T-cell (primary cell): Measurements from ENCODE around the gene KSR1. TPM values are rescaled to one million over a fixed set of nuclear protein-coding genes. Genes with fewer than 3 reads are reported as not detected.

ENCODE experiments used
- ATAC-seq, 4 experiments: fragments of 200-7000 bp in 3 of 4; fragments of 150-1000 bp in 1 of 4; cut with Tn5 transposase; replicated peaks in 1 of 4; 1 replicate in 3 of 4; 2 replicates in 1 of 4; pipeline ENCODE4 v1.10.0; 2021; ENCODE audit warnings: moderate library complexity in 3 of 4, mild to moderate bottlenecking in 2 of 4, moderate number of reproducible peaks in 1 of 4
- CTCF ChIA-PET, 2 donors: fragments of 300-600 bp; sonication (Branson Sonifier 250); formaldehyde crosslinking; loops; one replicate each; lab custom pipeline; 2022; ENCODE audit warnings: antibody characterized with exemption in 2 of 2; lab: Charles Lee
- POLR2A ChIA-PET, 2 donors: fragments of 300-600 bp; sonication (Branson Sonifier 250); formaldehyde crosslinking; loops; one replicate each; lab custom pipeline; 2022; ENCODE audit warnings: antibody characterized with exemption in 2 of 2; lab: Charles Lee
- DNase-seq, 35 experiments: peaks; one replicate each; pipeline versions ENCODE4 v3.0.0 to v3.0.0-alpha.2; 2013 to 2023
- H3K27ac ChIP-seq: one replicate; pipeline ENCODE4 v1.5.1; 2013; ENCODE audit warnings: low read length
- H3K27me3 ChIP-seq, 2 experiments: replicated peaks in 1 of 2; 1 replicate in 1 of 2; 2 replicates in 1 of 2; pipeline versions ENCODE4 v1.6.1 to v1.7.0; 2013; ENCODE audit warnings: low read length in 1 of 2, mixed read lengths in 1 of 2; ENCODE audit not compliant: control insufficient read depth in 2 of 2, insufficient read depth in 2 of 2; ENCODE audit errors: extremely low read depth in 1 of 2
- H3K36me3 ChIP-seq, 2 donors: 1 replicate in 1 of 2; 2 replicates in 1 of 2; pipeline versions ENCODE4 v1.6.1 to v1.7.0; 2013; ENCODE audit warnings: low read length in 1 of 2; ENCODE audit not compliant: control insufficient read depth in 2 of 2, insufficient read depth in 1 of 2; ENCODE audit errors: extremely low read depth in 1 of 2
- H3K4me1 ChIP-seq, 2 experiments: 1 replicate in 1 of 2; 2 replicates in 1 of 2; pipeline versions ENCODE4 v1.6.1 to v1.7.0; 2013; ENCODE audit warnings: low read length in 2 of 2, mixed read lengths in 1 of 2; ENCODE audit not compliant: insufficient read depth in 2 of 2, control insufficient read depth in 1 of 2; ENCODE audit errors: extremely low read depth in 1 of 2
- H3K4me3 ChIP-seq, 2 donors: 1 replicate in 1 of 2; 2 replicates in 1 of 2; pipeline versions ENCODE4 v1.5.1 to v1.7.0; 2013; ENCODE audit warnings: mild to moderate bottlenecking in 2 of 2, low read length in 1 of 2, moderate library complexity in 1 of 2; ENCODE audit not compliant: control insufficient read depth in 1 of 2; ENCODE audit errors: extremely low read depth in 1 of 2
- H3K9me3 ChIP-seq: 2 replicates; pipeline ENCODE4 v1.7.0; 2013
- H3K27ac Mint-ChIP-seq, 2 donors: one replicate each; pipeline ENCODE4 v1.8.0; 2020 to 2021; ENCODE audit warnings: mild to moderate bottlenecking in 2 of 2, mixed read lengths in 2 of 2
- H3K27me3 Mint-ChIP-seq, 2 donors: one replicate each; pipeline ENCODE4 v1.8.0; 2021 to 2022; ENCODE audit warnings: mixed read lengths in 2 of 2
- H3K36me3 Mint-ChIP-seq: one replicate; pipeline ENCODE4 v1.8.0; 2021; ENCODE audit warnings: mixed read lengths
- H3K4me1 Mint-ChIP-seq, 3 donors: one replicate each; pipeline ENCODE4 v1.8.0; 2020 to 2022; ENCODE audit warnings: mixed read lengths in 3 of 3, mild to moderate bottlenecking in 1 of 3
- H3K4me3 Mint-ChIP-seq, 3 donors: one replicate each; pipeline ENCODE4 v1.8.0; 2020 to 2022; ENCODE audit warnings: mild to moderate bottlenecking in 3 of 3, mixed read lengths in 3 of 3, moderate library complexity in 3 of 3
- H3K9me3 Mint-ChIP-seq, 3 donors: one replicate each; pipeline ENCODE4 v1.8.0; 2020 to 2022; ENCODE audit warnings: mixed read lengths in 3 of 3
- WGBS: methylation state at CpG from one replicate; pipeline ENCODE4 v1.1.5; 2013; ENCODE audit warnings: missing lambda C conversion rate; ENCODE audit not compliant: insufficient coverage; 5-methylcytosine and 5-hydroxymethylcytosine counted together
- total RNA-seq, 35 experiments: library from RNA in 6 of 35; stranded (reverse) in 6 of 35; fragments of 120-200 nt in 1 of 35; gene quantifications; one replicate each; pipeline versions ENCODE4 v1.2.1 to v1.2.4 and lab custom pipeline; 2013 to 2026

KSR1 gene
- total RNA-seq, 5 donors from 2014 or later (not counting 1 experiment from before 2014, with no cell fraction given): 26.8 to 35.8 (median 27.6) TPM

GRCh38 chr17:27489045-27489715 is 32.9 kb downstream of the KSR1 start:
- H3K27ac Mint-ChIP-seq: no peak overlapping the region
- H3K4me1 ChIP-seq: no peaks in the 10 kb centered on the region
- no peak for DNase-seq
- H3K36me3 Mint-ChIP-seq: peaks cover 3% of the 10 kb centered on the region
- H3K27me3 Mint-ChIP-seq: no peaks in the 10 kb centered on the region
- WGBS: 67% methylated on average over 3 of the region's 7 CpGs
- peaks cover 0 to 3% of the 10 kb centered on the region in 2 donors for H3K36me3 ChIP-seq
- H3K4me3 ChIP-seq: no peak overlapping the region
- H3K9me3 Mint-ChIP-seq: no peaks in the 10 kb centered on the region
- no peak overlapping the region for H3K4me3 Mint-ChIP-seq
- no peak overlapping the region for H3K27ac ChIP-seq
- ChIA-PET POLR2A (no interaction called here), CTCF (no interaction called here)
- no peaks in the 10 kb centered on the region for H3K27me3 ChIP-seq
- ATAC-seq: no peak
- peaks cover 0 to 6% (median 4%) of the 10 kb centered on the region in 3 donors for H3K4me1 Mint-ChIP-seq
- no peaks in the 10 kb centered on the region for H3K9me3 ChIP-seq

GRCh38 chr17:27490391-27490790 is 34.1 kb downstream of the KSR1 start:
- peaks cover 0 to 6% (median 4%) of the 10 kb centered on the region in 3 donors for H3K4me1 Mint-ChIP-seq
- no peak for ATAC-seq
- no peak overlapping the region for H3K4me3 Mint-ChIP-seq
- peaks cover 0 to 3% of the 10 kb centered on the region in 2 donors for H3K36me3 ChIP-seq
- no CpG with 5 or more reads among the region's 4 CpGs for WGBS
- H3K4me1 ChIP-seq: no peaks in the 10 kb centered on the region
- no peak for DNase-seq
- no peaks in the 10 kb centered on the region for H3K9me3 Mint-ChIP-seq
- H3K36me3 Mint-ChIP-seq: peaks cover 3% of the 10 kb centered on the region
- ChIA-PET POLR2A (no interaction called here), CTCF (no interaction called here)
- H3K9me3 ChIP-seq: no peaks in the 10 kb centered on the region
- H3K4me3 ChIP-seq: no peak overlapping the region
- H3K27me3 ChIP-seq: no peaks in the 10 kb centered on the region
- H3K27ac ChIP-seq: no peak overlapping the region
- H3K27me3 Mint-ChIP-seq: no peaks in the 10 kb centered on the region
- no peak overlapping the region for H3K27ac Mint-ChIP-seq

- Histone ChIP-seq H3K36me3 (peaks cover 0 to 3% of the 10 kb centered on the region in 2 donors), H3K27me3 (no peaks in the 10 kb centered on the region), H3K9me3 (no peaks in the 10 kb centered on the region), H3K4me3 (no peak overlapping the region), H3K27ac (no peak overlapping the region), H3K4me1 (no peaks in the 10 kb centered on the region)
- WGBS: 63% methylated on average over 8 of the region's 12 CpGs
- ChIA-PET CTCF (no interaction called here), POLR2A (no interaction called here)
- peaks cover 0 to 6% (median 0%) of the 10 kb centered on the region in 3 donors for H3K4me1 Mint-ChIP-seq
- H3K9me3 Mint-ChIP-seq: no peaks in the 10 kb centered on the region
- H3K27ac Mint-ChIP-seq: no peak overlapping the region
- ATAC-seq (no peak), DNase-seq (no peak)
- peaks cover 3% of the 10 kb centered on the region for H3K36me3 Mint-ChIP-seq
- no peaks in the 10 kb centered on the region for H3K27me3 Mint-ChIP-seq
- no peak overlapping the region for H3K4me3 Mint-ChIP-seq
These were observed 35.5 kb downstream of the KSR1 start for GRCh38 chr17:27491713-27492190.

GRCh38 chr17:27492470-27492869 is 36.2 kb downstream of the KSR1 start:
- Mint-ChIP-seq H3K4me1 (peaks cover 0 to 6% (median 0%) of the 10 kb centered on the region in 3 donors), H3K36me3 (peaks cover 3% of the 10 kb centered on the region), H3K4me3 (no peak overlapping the region), H3K9me3 (no peaks in the 10 kb centered on the region), H3K27ac (no peak overlapping the region), H3K27me3 (no peaks in the 10 kb centered on the region)
- no peak overlapping the region for H3K4me3 ChIP-seq
- ChIA-PET POLR2A (no interaction called here), CTCF (no interaction called here)
- H3K27ac ChIP-seq: no peak overlapping the region
- ATAC-seq (no peak), DNase-seq (no peak)
- H3K9me3 ChIP-seq: no peaks in the 10 kb centered on the region
- H3K27me3 ChIP-seq: no peaks in the 10 kb centered on the region
- H3K36me3 ChIP-seq: peaks cover 0 to 3% of the 10 kb centered on the region in 2 donors
- H3K4me1 ChIP-seq: no peaks in the 10 kb centered on the region
- WGBS: 83% methylated on average over 3 of the region's 3 CpGs

GRCh38 chr17:27493088-27493487 is 36.8 kb downstream of the KSR1 start:
- no peaks in the 10 kb centered on the region for H3K4me1 ChIP-seq
- H3K36me3 Mint-ChIP-seq: peaks cover 5% of the 10 kb centered on the region
- H3K4me3 Mint-ChIP-seq: no peak overlapping the region
- POLR2A ChIA-PET: no interaction called here
- DNase-seq (no peak), ATAC-seq (no peak)
- 91% methylated on average over 3 of the region's 4 CpGs for WGBS
- no peaks in the 10 kb centered on the region for H3K9me3 ChIP-seq
- no peaks in the 10 kb centered on the region for H3K27me3 ChIP-seq
- H3K27me3 Mint-ChIP-seq: no peaks in the 10 kb centered on the region
- H3K27ac Mint-ChIP-seq: no peak overlapping the region
- peaks cover 0 to 4% (median 0%) of the 10 kb centered on the region in 3 donors for H3K4me1 Mint-ChIP-seq
- no peak overlapping the region for H3K27ac ChIP-seq
- peaks cover 0 to 3% of the 10 kb centered on the region in 2 donors for H3K36me3 ChIP-seq
- CTCF ChIA-PET: no interaction called here
- H3K9me3 Mint-ChIP-seq: no peaks in the 10 kb centered on the region
- H3K4me3 ChIP-seq: no peak overlapping the region

GRCh38 chr17:27494192-27495091 is 38.2 kb downstream of the KSR1 start:
- no peaks in the 10 kb centered on the region for H3K4me1 Mint-ChIP-seq
- ATAC-seq (no peak), DNase-seq (no peak)
- Histone ChIP-seq H3K9me3 (no peaks in the 10 kb centered on the region), H3K27ac (no peak overlapping the region), H3K27me3 (no peaks in the 10 kb centered on the region), H3K4me1 (no peaks in the 10 kb centered on the region), H3K36me3 (peaks cover 0 to 3% of the 10 kb centered on the region in 2 donors), H3K4me3 (no peak overlapping the region)
- 97% methylated on average over 17 of the region's 19 CpGs for WGBS
- CTCF ChIA-PET: no interaction called here
- POLR2A ChIA-PET: interaction anchor here in 1 of 2 donors (0.6 kb wide), 1 partner anchor 69 kb away, joined by 3 read pairs; no protein-coding TSS in a partner anchor
- H3K27me3 Mint-ChIP-seq: no peaks in the 10 kb centered on the region
- no peaks in the 10 kb centered on the region for H3K9me3 Mint-ChIP-seq
- H3K27ac Mint-ChIP-seq: no peak overlapping the region
- H3K4me3 Mint-ChIP-seq: no peak overlapping the region
- H3K36me3 Mint-ChIP-seq: peaks cover 4% of the 10 kb centered on the region
